GM10847 (cell line): Measurements from ENCODE around the gene PPP2R2C.

ENCODE experiments used
- POLR2A ChIP-seq: IDR thresholded peaks from 2 replicates; pipeline ENCODE4 v1.6.1; 2011; ENCODE audit not compliant: insufficient read length; ENCODE audit errors: extremely low read depth

PPP2R2C gene

GRCh38 chr4:6342530-6343293 is 129.7 kb downstream of the PPP2R2C start:
- TF ChIP-seq POLR2A, result no peak

DNA sequence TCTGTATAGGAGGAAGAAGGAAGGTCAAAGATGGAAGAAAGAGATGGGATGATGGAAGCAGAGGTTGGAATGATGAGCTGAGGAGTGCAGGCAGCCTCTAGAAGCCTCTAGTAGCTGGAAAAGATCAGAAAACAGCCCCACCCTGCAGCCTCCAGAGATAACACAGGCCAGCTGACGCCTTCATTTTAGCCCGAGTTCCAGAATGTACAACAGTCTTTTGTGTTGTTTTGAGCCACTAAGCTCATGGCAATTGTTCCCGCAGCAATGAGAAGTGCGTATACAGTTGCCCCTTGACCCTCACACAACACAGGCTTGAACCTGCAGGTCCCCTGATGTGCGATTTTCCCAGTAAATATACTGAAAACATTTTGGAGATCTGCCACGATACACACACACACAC is 130.7 kb downstream of the PPP2R2C start:
- no peak for TF ChIP-seq POLR2A

- TF ChIP-seq POLR2A, result no peak
These were observed 131.9 kb downstream of the PPP2R2C start for GRCh38 chr4:6340446-6341015.

DNA sequence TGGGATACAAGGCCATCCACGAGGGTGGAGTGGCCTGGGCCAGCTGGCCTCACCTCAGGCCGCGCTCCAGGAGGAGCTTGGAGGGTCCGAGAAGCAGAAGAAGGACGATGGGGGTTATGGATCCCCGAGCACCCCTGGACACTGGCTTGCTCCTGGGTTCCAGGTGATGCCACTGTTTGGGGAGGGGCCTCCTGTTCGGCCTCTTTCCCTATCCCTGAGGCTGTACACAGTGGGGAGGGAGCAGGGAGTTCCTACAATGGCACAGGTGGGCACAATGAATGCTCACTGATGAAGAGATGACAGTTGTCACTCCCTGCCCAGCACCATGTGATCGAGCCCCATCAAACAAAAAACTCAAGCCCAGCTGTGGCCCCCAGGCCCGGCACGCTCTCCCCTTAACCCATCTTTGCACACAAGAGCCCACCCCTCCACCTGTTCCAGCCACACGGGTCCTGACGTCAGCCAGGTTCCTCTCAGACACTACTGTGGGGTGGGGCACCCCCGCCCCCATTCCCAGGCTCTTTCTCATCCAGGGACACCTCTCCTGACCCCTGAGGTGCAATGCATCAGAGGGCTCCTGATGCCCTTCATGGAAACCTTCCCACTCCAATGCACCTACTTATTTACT is 132.5 kb downstream of the PPP2R2C start:
- no peak for TF ChIP-seq POLR2A

- TF ChIP-seq POLR2A, result no peak
These were observed 133.2 kb downstream of the PPP2R2C start for GRCh38 chr4:6338951-6339817.

GRCh38 chr4:6338175-6338950 is 134.1 kb downstream of the PPP2R2C start:
- no peak for TF ChIP-seq POLR2A

GRCh38 chr4:6337331-6337935 is 135.0 kb downstream of the PPP2R2C start:
- no peak for TF ChIP-seq POLR2A

GRCh38 chr4:6336166-6336565 is 136.2 kb downstream of the PPP2R2C start:
- TF ChIP-seq POLR2A, result no peak

DNA sequence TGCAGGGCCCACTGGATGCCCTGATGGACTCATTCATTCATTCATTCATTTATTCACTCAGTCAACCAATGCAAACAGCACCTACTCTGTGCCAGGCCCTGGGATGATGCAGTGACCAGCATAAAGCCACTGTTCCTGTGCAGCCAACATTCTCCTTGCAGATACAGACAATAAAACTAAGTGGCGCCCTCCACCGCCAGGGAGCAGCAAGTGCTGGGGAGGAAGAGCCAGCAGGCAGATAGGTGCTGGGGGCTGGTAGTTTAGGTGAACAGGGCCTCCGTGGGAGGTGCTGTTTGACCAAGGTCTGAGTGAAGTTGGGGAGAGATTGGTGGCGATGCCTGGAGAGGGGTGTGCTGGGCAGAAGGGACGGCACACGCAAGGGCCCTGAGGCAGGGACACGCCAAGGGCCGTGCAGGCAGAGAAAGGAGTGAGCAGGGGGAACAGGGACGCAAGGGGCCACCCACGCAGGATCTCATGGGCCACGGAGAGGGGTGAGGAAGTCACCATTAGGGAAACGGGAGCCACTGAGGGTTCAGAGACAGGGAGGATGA is 137.3 kb downstream of the PPP2R2C start:
- TF ChIP-seq POLR2A, result no peak

DNA sequence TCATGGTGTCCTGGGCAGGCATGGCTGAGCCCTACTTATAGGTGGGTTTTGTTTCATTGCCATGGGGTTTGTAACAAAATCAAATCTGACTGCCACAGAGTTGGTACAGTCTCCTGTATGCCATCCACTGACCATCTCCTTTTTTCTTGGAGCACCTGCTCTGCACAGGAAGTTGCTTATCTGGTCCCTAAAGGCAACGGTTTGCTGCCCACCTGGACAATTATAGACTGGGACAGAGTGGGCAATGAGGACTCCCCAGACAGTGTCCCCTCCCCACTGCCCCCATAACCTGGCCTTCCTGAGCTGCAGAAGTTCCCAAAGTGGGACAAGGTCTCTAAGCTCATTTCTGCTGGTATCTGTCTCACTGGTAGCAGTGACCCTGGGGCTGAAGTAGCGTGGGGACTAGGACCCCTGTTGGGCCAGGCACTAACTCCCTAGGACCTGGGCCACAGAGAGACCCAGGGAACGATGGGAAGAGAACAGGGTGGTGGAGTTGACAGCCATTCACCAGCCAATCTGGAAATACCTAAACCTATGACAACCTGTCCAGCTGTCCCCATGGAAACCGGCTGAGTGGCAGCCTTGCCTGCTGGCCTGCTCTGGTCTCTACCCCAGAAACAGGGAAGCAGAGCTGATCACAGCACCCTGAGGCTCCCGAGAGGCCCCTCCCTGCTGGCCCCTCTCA is 138.1 kb downstream of the PPP2R2C start:
- TF ChIP-seq POLR2A, result no peak

- no peak for TF ChIP-seq POLR2A
These were observed 138.9 kb downstream of the PPP2R2C start for GRCh38 chr4:6333301-6334202.

GRCh38 chr4:6332669-6333050 is 139.8 kb downstream of the PPP2R2C start:
- TF ChIP-seq POLR2A, result no peak

- no peak for TF ChIP-seq POLR2A
These were observed 140.3 kb downstream of the PPP2R2C start for GRCh38 chr4:6332042-6332668.
